Lung (tissue), 12 donors: Measurements from ENCODE around the gene JMJD1C. TPM values are rescaled to one million over a fixed set of nuclear protein-coding genes. Genes with fewer than 3 reads are reported as not detected.
A peak's percentile ranks its signal among the peaks of the same experiment; 100 is the strongest.

Source experiments
- ATAC-seq: fragments of 200-7000 bp; cut with Tn5 transposase; one replicate; pipeline ENCODE4 v1.9.1; 2020; ENCODE audit warnings: moderate number of reproducible peaks; ENCODE audit not compliant: insufficient read depth, low FRiP score
- DNase-seq, 3 donors: peaks; one replicate each; pipeline ENCODE4 v3.0.0-alpha.2; 2013 to 2017
- H3K27ac ChIP-seq, 2 donors: one replicate each; pipeline ENCODE4 v1.5.1; 2013; ENCODE audit warnings: mild to moderate bottlenecking in 2 of 2, moderate library complexity in 2 of 2, control low read depth in 1 of 2, inconsistent platforms in 1 of 2, low read depth in 1 of 2, low read length in 1 of 2
- H3K27me3 ChIP-seq, 3 donors: one replicate each; pipeline ENCODE4 v1.5.1; 2013; ENCODE audit warnings: low read length in 2 of 3; ENCODE audit not compliant: control insufficient read depth in 3 of 3, insufficient read depth in 3 of 3
- H3K36me3 ChIP-seq, 4 donors: one replicate each; pipeline ENCODE4 v1.5.1; 2013; ENCODE audit warnings: low read length in 4 of 4, mild to moderate bottlenecking in 1 of 4, moderate library complexity in 1 of 4; ENCODE audit not compliant: control insufficient read depth in 4 of 4, insufficient read depth in 4 of 4
- H3K4me1 ChIP-seq, 5 donors: one replicate each; pipeline ENCODE4 v1.5.1; 2013; ENCODE audit warnings: low read length in 5 of 5, mild to moderate bottlenecking in 2 of 5, moderate library complexity in 1 of 5; ENCODE audit not compliant: control insufficient read depth in 5 of 5, insufficient read depth in 5 of 5
- H3K4me3 ChIP-seq: one replicate; pipeline ENCODE4 v1.5.1; 2013; ENCODE audit warnings: mild to moderate bottlenecking, control low read depth, moderate library complexity
- H3K9ac ChIP-seq, 2 donors: one replicate each; pipeline ENCODE4 v1.5.1; 2013; ENCODE audit warnings: low read length in 2 of 2, control low read depth in 1 of 2; ENCODE audit not compliant: insufficient read depth in 1 of 2
- H3K9me3 ChIP-seq, 4 donors: one replicate each; pipeline ENCODE4 v1.5.1; 2013; ENCODE audit warnings: low read length in 3 of 4, mild to moderate bottlenecking in 1 of 4, moderate library complexity in 1 of 4; ENCODE audit not compliant: control insufficient read depth in 4 of 4, insufficient read depth in 3 of 4
- CTCF ChIP-seq: IDR thresholded peaks from 2 replicates; pipeline ENCODE4 v1.5.1; 2012; ENCODE audit warnings: mild to moderate bottlenecking; ENCODE audit errors: control extremely low read depth, extremely low read depth
- WGBS, 2 donors: extraction: QIAGEN DNeasy Blood & Tissue Kit; methylation state at CpG; one replicate each; pipeline ENCODE4 v1.1.7; 2013; 5-methylcytosine and 5-hydroxymethylcytosine counted together
- polyA plus RNA-seq, 2 donors: library from polyadenylated mRNA; stranded (reverse); fragments of 200-250 nt; gene quantifications; one replicate each; pipeline ENCODE4 v1.2.1, GENCODE V29; 2013
- total RNA-seq, 2 donors: library from RNA; depleted of rRNA in 1 of 2; stranded (reverse); fragments of >200 nt in 1 of 2; gene quantifications; one replicate each; pipeline ENCODE4 v1.2.1, GENCODE V29; 2014 to 2021
- donor health status: control.
- donor health status: control.
- donor health status: Bipolar disorder and iron deficiency.
- donor health status: healthy.
- donor health status: DM: yes; HTN: yes; CAD: no.

JMJD1C gene
- total and polyA plus RNA-seq, 4 donors, result 30.5 to 233 (median 71.2) TPM

GRCh38 chr10:63268798-63269503 lies 196.8 kb downstream of the JMJD1C start:
- peak overlapping the region; percentile 77 to 99 for H3K27ac ChIP-seq
- H3K4me1 ChIP-seq, result peaks cover 0 to 19% (median 4%) of the 10 kb centered on the region in 5 donors
- DNase-seq (peak; percentile 85 to 96 (median 95)), ATAC-seq (peak; percentile 84)
- H3K27me3 ChIP-seq, result no peaks in the 10 kb centered on the region
- H3K36me3 ChIP-seq, result no peaks in the 10 kb centered on the region
- WGBS, 2 donors, result 0% methylated on average over 17 of the region's 17 CpGs
- H3K9ac ChIP-seq, result peak overlapping the region; percentile 83 to 99
- H3K4me3 ChIP-seq, result peak overlapping the region; percentile 71
- no peaks in the 10 kb centered on the region for H3K9me3 ChIP-seq
- no peak for TF ChIP-seq CTCF

GRCh38 chr10:63268149-63268797 lies 197.5 kb downstream of the JMJD1C start:
- ATAC-seq (no peak), DNase-seq (peak in 2 of 3 donors; percentile 82 to 87)
- Histone ChIP-seq H3K9ac (peak overlapping the region; percentile 83 to 99), H3K27me3 (no peaks in the 10 kb centered on the region), H3K4me1 (peaks cover 0 to 16% (median 4%) of the 10 kb centered on the region in 5 donors), H3K9me3 (no peaks in the 10 kb centered on the region), H3K36me3 (no peaks in the 10 kb centered on the region), H3K27ac (peak overlapping the region; percentile 90 to 99), H3K4me3 (peak overlapping the region; percentile 71)
- 0% methylated on average over 3 of the region's 3 CpGs for whole genome bisulfite sequencing, 2 donors
- no peak for TF ChIP-seq CTCF

GRCh38 chr10:63267414-63268148 lies 198.2 kb downstream of the JMJD1C start:
- TF ChIP-seq CTCF, result no peak
- WGBS, 2 donors, result 0% methylated on average over 6 of the region's 6 CpGs
- peaks cover under 1 to 19% (median 4%) of the 10 kb centered on the region in 5 donors for H3K4me1 ChIP-seq
- H3K27ac ChIP-seq, result peak overlapping the region; percentile 72 to 90
- H3K4me3 ChIP-seq, result peak overlapping the region; percentile 45
- peak overlapping the region; percentile 83 to 99 for H3K9ac ChIP-seq
- ATAC-seq (peak; percentile 30), DNase-seq (peak; percentile 75 to 92 (median 91))
- no peaks in the 10 kb centered on the region for H3K27me3 ChIP-seq
- H3K36me3 ChIP-seq, result no peaks in the 10 kb centered on the region
- no peaks in the 10 kb centered on the region for H3K9me3 ChIP-seq
